ENCODE data around the gene LIMK1.
"Not testable (repeated sequence)": the region's sequence is repeated elsewhere in the genome, so short reads cannot be mapped to it uniquely, and the experiment has no call there.

The LIMK1 gene

GRCh38 chr7:74126220-74126880 lies 42.7 kb downstream of the LIMK1 start:
- no peak for DNase-seq

DNA sequence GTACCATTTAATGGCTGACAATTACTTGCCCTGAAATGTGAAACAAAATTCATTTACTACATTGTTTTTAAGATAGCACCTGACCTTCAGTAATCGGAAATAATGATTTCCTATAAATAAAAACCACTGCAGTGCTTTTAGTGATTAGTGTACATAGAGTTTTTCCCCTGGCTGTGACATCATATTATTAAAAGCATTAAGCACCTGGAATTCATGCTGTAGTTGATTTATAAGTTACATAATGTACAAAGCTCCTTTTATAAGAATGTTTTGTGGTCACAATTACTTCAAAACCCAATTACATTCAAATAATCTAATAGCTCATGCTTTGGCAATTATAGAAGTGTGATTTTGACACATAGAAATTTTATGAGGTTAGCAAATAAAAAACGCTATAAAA lies 46.3 kb downstream of the LIMK1 start:
- DNase-seq, result no peak

- no peak for DNase-seq
Measured at GRCh38 chr7:74130518-74130917, 46.9 kb downstream of the LIMK1 start.

DNA sequence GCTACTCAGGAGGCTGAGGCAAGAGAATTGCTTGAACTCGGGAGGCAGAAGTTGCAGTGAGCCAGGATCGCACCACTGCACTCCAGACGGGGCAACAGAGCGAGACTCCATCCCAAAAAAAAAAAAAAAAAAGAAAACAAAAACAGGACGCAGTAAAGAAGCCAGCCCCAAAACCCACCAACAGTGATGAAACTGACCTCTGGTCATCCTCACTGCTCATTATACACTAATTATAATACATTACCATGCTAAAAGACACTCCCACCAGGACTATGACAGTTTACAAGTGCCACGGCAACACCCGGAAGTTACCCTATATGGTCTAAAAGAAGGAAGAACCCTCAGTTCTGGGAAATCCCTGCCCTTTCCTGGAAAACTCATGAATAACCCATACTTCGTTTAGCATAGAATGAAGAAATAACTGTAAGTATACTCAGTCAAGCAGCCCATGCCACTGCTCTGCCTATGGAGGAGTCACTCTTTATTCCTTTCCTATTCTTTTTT lies 50.6 kb downstream of the LIMK1 start:
- no peak for DNase-seq

- DNase-seq, result peak; percentile 9
Measured at GRCh38 chr7:74138334-74138867, 54.8 kb downstream of the LIMK1 start.

DNA sequence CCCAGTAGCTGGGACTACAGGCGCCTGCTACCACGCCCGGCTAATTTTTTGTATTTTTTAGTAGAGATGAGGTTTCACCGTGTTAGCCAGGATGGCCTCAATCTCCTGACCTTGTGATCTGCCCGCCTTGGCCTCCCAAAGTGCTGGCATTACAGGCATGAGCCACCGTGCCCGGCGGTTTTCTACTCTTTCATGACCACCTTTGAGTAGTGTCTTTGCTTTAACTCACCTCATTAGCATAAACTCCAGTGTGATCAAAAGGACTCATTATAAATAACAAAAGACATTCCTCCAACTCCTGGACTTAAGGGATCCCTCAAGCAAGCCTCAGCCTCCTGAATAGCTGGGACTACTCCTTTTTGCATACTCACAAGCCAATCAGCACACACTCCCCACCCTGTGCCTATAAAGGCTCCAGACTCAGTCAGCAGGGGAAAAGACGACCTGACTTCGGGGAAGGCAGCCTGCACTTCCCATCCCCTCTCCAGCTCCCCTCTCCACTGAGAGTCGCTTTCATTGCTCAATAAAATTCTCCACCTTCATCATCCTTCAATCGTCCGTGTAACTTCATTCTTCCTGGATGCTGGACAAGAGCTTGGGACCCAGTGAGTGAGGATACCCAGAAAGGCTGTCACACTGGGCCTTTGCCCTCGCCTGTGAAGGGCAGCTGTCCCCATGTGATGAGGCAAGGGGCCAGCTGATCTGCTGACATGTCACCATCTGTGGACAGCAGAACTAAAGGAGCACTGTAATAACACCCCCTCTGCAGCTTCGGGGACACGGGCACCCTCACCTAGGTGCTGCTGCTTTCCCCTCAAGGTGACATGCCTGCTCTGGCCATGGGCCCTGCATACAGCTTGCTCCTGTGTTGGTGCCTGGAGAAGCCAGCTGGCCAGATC lies 55.6 kb downstream of the LIMK1 start:
- DNase-seq, result no peak

- DNase-seq, result no peak
Measured at GRCh38 chr7:74141705-74142104, 58.1 kb downstream of the LIMK1 start.

DNA sequence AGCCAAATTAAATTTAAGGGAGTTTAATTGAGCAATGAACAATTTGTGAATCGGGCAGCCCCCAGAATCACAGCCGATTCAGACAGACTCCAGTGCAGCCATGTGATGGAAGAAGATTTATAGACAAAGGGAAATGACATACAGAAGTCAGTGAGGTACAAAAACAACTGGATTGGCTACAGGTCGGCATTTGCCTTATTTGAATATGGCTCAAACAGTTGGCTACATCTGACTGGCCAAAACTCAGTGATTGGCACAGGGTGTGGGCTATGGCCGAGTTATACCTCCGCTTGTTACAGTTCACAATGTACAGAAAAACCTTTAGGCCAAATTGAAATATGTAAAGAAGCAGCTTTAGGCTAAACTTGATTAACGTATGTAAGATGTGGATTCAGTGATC lies 59.8 kb downstream of the LIMK1 start:
- no peak for DNase-seq

DNA sequence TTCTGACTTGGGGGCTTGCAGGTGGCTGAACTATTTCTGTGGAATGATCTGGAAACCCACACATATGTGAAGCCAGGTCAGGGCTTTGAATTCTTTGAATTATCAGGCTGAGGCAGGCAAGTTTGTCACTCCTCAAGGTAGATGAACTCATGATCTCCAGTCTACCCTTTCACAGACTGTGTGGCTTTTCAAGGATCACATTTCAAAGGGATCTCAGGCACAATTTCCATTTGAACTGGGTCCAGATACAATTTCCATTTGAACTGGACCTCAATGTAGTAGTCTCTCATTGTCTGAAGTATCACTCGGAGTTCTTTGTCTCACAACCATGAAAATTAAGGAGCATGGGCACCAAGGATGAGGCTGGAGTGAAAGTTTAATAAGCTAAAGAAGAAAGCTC lies 64.9 kb downstream of the LIMK1 start:
- DNase-seq, result no peak

DNA sequence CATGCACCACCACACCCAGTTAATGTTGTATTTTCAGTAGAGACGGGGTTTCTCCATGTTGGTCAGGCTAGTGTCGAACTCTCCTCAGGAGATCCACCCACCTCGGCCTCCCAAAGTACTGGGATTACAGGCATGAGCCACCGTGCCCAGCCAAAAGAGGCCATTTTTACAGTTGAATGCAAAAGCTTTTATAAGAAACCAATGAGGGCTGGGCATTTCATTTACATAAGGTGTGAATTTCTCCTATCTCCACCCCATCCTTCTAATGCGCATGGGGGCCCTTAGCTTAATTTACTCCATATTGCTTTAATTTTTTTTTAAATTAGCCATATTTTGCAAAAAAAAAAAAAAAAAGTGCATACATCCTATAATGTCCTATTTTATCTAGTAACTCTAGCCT lies 65.5 kb downstream of the LIMK1 start:
- DNase-seq, result no peak

DNA sequence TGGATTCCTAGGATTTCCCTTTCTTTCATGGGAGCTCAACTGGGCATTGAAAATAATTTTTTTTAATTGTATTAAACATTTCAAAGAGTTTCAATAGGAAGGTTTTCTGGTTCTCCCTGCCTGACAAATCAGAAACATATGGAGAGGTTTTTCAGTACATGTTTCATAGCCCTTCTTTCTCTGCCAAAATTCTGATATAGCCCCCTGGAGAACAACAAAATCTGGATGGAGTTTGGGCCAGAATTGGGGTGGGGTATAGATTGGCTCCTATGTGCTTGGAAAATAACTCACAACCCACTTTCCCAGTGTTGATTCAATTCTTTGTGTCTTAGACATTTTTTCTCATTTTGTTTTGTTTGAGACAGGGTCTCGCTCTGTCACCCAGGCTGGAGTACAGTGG lies 66.0 kb downstream of the LIMK1 start:
- no peak for DNase-seq

DNA sequence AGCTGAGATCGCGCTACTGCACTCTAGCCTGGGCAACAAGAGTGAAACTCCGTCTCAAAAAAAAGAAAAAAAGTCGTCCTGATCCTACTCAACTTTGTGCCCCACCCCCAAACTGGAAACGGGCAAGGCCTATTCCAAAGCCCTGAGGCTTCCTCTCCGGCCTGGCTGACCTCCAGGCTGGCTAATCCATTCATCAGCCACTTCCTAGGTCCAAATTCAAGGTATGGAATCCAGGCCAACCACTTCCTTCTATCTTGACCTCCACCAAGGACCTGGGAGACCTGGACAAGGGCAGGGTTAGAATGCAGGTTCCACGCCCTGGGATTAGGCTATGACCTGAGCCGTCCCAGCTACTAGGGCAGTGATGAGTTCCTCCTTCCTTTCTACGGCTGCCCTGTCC lies 70.1 kb downstream of the LIMK1 start:
- DNase-seq, result no peak

GRCh38 chr7:74155810-74156395 lies 72.3 kb downstream of the LIMK1 start:
- DNase-seq, result no peak

GRCh38 chr7:74157605-74158004 lies 74.0 kb downstream of the LIMK1 start:
- DNase-seq, result no peak

DNA sequence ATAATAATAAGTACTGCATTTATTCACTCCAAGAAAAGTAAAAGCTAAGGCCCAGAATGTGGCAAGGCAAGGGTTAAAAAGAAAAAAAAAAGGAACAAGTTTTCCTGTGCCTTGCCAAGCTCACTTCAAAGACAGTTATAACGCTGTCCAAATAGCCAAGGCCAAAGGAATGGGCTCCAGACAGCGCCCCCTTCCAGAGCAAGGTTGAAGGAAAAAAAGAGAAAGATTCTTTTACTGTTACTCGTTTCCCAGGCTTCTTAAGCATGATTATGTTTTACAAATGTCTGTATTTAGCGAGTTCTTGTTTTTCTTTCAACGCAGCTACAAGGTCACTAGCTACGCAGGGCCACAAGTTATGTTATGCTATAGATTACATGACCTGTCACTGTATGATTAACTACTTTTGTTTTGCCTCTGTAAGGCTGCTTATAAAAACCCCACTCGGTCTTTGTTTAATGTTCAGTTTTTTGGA lies 81.4 kb downstream of the LIMK1 start:
- DNase-seq, result no peak

- DNase-seq, result no peak
Measured at GRCh38 chr7:74165867-74166593, 82.4 kb downstream of the LIMK1 start.

DNA sequence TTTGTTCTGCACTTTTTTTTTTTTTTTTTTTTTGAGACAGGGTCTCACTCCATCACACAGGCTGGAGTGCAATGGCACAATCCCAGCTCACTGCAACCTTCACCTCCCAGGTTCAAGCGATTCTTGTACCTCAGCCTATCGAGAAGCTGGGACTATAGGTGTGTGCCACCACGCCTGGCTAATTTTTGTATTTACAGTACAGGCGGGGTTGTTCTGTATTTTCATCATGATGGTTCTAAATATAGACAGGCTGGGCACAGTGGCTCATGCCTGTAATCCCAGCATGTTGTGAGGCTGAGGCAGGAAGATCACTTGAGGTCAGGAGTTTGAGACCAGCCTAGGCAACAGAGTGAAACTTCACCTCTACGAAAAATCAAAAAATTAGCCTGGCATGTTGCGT lies 83.7 kb downstream of the LIMK1 start:
- not testable (repeated sequence) for DNase-seq
